ENCODE measurements around the gene NXPE2. TPM values are rescaled to one million over a fixed set of nuclear protein-coding genes. Genes with fewer than 3 reads are reported as not detected.

The NXPE2 gene
- total and polyA plus RNA-seq, 4 donors = 0.02 to 0.34 (median 0.15) TPM; not detected in 1

- DNase-seq = no peak
- Histone ChIP-seq H3K4me3 (no peak overlapping the region), H3K27ac (ENCODE audit: low read depth in 1 of 2, low read length in 1 of 2) (no peak overlapping the region), H3K4me1 (ENCODE audit: control insufficient read depth in 5 of 5, insufficient read depth in 5 of 5, low read length in 5 of 5) (no peaks in the 10 kb centered on the region), H3K9ac (ENCODE audit: insufficient read depth in 1 of 2, low read length in 2 of 2) (no peak overlapping the region), H3K36me3 (ENCODE audit: control insufficient read depth in 4 of 4, insufficient read depth in 4 of 4, low read length in 4 of 4) (no peaks in the 10 kb centered on the region), H3K27me3 (ENCODE audit: control insufficient read depth in 3 of 3, insufficient read depth in 3 of 3, low read length in 2 of 3) (no peaks in the 10 kb centered on the region), H3K9me3 (ENCODE audit: control insufficient read depth in 4 of 4, insufficient read depth in 3 of 4, low read length in 3 of 4) (peaks cover 0 to 5% (median 0%) of the 10 kb centered on the region in 4 donors)
- no peak for ATAC-seq (ENCODE audit: insufficient read depth, low FRiP score)
- WGBS, 2 donors = 84 to 85% methylated on average over 4 of the region's 4 CpGs
- TF ChIP-seq, protein P1, sequence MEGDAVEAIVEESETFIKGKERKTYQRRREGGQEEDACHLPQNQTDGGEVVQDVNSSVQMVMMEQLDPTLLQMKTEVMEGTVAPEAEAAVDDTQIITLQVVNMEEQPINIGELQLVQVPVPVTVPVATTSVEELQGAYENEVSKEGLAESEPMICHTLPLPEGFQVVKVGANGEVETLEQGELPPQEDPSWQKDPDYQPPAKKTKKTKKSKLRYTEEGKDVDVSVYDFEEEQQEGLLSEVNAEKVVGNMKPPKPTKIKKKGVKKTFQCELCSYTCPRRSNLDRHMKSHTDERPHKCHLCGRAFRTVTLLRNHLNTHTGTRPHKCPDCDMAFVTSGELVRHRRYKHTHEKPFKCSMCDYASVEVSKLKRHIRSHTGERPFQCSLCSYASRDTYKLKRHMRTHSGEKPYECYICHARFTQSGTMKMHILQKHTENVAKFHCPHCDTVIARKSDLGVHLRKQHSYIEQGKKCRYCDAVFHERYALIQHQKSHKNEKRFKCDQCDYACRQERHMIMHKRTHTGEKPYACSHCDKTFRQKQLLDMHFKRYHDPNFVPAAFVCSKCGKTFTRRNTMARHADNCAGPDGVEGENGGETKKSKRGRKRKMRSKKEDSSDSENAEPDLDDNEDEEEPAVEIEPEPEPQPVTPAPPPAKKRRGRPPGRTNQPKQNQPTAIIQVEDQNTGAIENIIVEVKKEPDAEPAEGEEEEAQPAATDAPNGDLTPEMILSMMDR (IDR thresholded peaks at IDR 0.05; ENCODE audit: control extremely low read depth, extremely low read depth) = no peak
Measured at GRCh38 chr11:114736806-114737205, 58.5 kb downstream of the NXPE2 start.

- ATAC-seq (ENCODE audit: insufficient read depth, low FRiP score) = no peak
- peak; percentile 15 to 53 (median 33) for DNase-seq
Measured at GRCh38 chr11:114738954-114739353, 60.6 kb downstream of the NXPE2 start.

GRCh38 chr11:114745150-114745671 lies 66.9 kb downstream of the NXPE2 start:
- peaks cover 0 to 5% (median 2%) of the 10 kb centered on the region in 4 donors for H3K9me3 ChIP-seq (ENCODE audit: control insufficient read depth in 4 of 4, insufficient read depth in 3 of 4, low read length in 3 of 4)
- H3K4me3 ChIP-seq = no peak overlapping the region
- no peak overlapping the region for H3K27ac ChIP-seq (ENCODE audit: low read depth in 1 of 2, low read length in 1 of 2)
- WGBS, 2 donors = 86 to 87% methylated on average over 2 of the region's 2 CpGs
- H3K27me3 ChIP-seq (ENCODE audit: control insufficient read depth in 3 of 3, insufficient read depth in 3 of 3, low read length in 2 of 3) = peaks cover 0 to 4% (median 3%) of the 10 kb centered on the region in 3 donors
- no peak overlapping the region for H3K9ac ChIP-seq (ENCODE audit: insufficient read depth in 1 of 2, low read length in 2 of 2)
- no peaks in the 10 kb centered on the region for H3K36me3 ChIP-seq (ENCODE audit: control insufficient read depth in 4 of 4, insufficient read depth in 4 of 4, low read length in 4 of 4)
- H3K4me1 ChIP-seq (ENCODE audit: control insufficient read depth in 5 of 5, insufficient read depth in 5 of 5, low read length in 5 of 5) = no peaks in the 10 kb centered on the region
- DNase-seq = no peak
- TF ChIP-seq, protein P1 (IDR thresholded peaks at IDR 0.05; ENCODE audit: control extremely low read depth, extremely low read depth) = no peak
- no peak for ATAC-seq (ENCODE audit: insufficient read depth, low FRiP score)

More at GRCh38 chr11:114738954-114739353, 60.6 kb downstream of the NXPE2 start:
- no peaks in the 10 kb centered on the region for H3K27me3 ChIP-seq (ENCODE audit: control insufficient read depth in 3 of 3, insufficient read depth in 3 of 3, low read length in 2 of 3)
- H3K9ac ChIP-seq (ENCODE audit: insufficient read depth in 1 of 2, low read length in 2 of 2) = no peak overlapping the region
- H3K9me3 ChIP-seq (ENCODE audit: control insufficient read depth in 4 of 4, insufficient read depth in 3 of 4, low read length in 3 of 4) = peaks cover 0 to 5% (median 2%) of the 10 kb centered on the region in 4 donors
- no peaks in the 10 kb centered on the region for H3K4me1 ChIP-seq (ENCODE audit: control insufficient read depth in 5 of 5, insufficient read depth in 5 of 5, low read length in 5 of 5)
- no peak overlapping the region for H3K27ac ChIP-seq (ENCODE audit: low read depth in 1 of 2, low read length in 1 of 2)
- no peak overlapping the region for H3K4me3 ChIP-seq
- TF ChIP-seq, protein P1 (IDR thresholded peaks at IDR 0.05; ENCODE audit: control extremely low read depth, extremely low read depth) = peak; percentile 27
- no peaks in the 10 kb centered on the region for H3K36me3 ChIP-seq (ENCODE audit: control insufficient read depth in 4 of 4, insufficient read depth in 4 of 4, low read length in 4 of 4)

DNA sequence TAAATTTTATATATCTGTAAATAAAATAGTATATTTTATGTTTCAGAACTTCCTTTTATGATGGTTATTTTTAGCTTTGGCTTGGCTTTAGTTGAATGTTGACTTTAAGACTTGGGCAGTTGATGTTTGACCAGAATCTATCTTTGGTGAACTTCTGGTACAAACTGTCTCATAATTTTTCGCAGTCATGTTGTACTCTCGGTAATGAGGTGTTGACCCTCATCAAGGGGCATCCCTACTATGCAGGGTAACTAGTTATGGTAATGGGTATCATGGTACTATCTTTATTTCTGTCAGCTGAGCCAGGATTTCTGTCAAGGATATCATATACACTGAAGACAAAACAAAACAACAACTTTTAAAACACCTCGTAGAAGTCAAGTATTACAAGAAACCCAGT lies 67.7 kb downstream of the NXPE2 start:
- TF ChIP-seq, protein P1 (IDR thresholded peaks at IDR 0.05; ENCODE audit: control extremely low read depth, extremely low read depth) = no peak
- DNase-seq (no peak), ATAC-seq (ENCODE audit: insufficient read depth, low FRiP score) (no peak)
- no peak overlapping the region for H3K27ac ChIP-seq (ENCODE audit: low read depth in 1 of 2, low read length in 1 of 2)
- WGBS, 2 donors = 76 to 87% methylated on average over 3 of the region's 3 CpGs
- H3K4me1 ChIP-seq (ENCODE audit: control insufficient read depth in 5 of 5, insufficient read depth in 5 of 5, low read length in 5 of 5) = no peaks in the 10 kb centered on the region
- peaks cover 0 to 4% (median 3%) of the 10 kb centered on the region in 3 donors for H3K27me3 ChIP-seq (ENCODE audit: control insufficient read depth in 3 of 3, insufficient read depth in 3 of 3, low read length in 2 of 3)
- no peaks in the 10 kb centered on the region for H3K36me3 ChIP-seq (ENCODE audit: control insufficient read depth in 4 of 4, insufficient read depth in 4 of 4, low read length in 4 of 4)
- no peak overlapping the region for H3K4me3 ChIP-seq
- no peak overlapping the region for H3K9ac ChIP-seq (ENCODE audit: insufficient read depth in 1 of 2, low read length in 2 of 2)
- peaks cover 0 to 5% (median 2%) of the 10 kb centered on the region in 4 donors for H3K9me3 ChIP-seq (ENCODE audit: control insufficient read depth in 4 of 4, insufficient read depth in 3 of 4, low read length in 3 of 4)
